ENCODE data around the gene PRRG3.

The PRRG3 gene

GRCh38 chrX:151746502-151746901, 51.2 kb downstream of the PRRG3 start:
- no peak for DNase-seq

- no peak for DNase-seq
Measured at GRCh38 chrX:151750511-151750910, 55.3 kb downstream of the PRRG3 start.

DNA sequence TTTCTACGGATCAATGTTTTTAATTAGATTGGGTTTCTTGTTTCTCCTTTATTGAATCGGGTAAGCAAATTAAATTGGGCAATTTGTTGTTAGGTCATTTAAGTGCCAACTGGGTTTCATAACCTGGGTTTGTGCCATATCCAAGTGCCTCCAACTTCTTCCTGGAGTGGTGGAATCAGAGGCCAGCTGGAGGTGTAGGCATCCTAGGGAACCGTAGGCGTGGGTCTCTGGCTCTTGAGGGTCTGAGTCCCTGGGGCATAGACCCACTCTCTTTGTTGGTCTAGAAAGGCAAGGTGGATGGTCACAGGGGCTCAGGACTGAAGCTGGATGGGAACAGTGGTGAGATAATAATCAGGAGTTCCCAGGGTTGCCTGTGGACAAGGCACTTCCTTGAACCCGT, 57.6 kb downstream of the PRRG3 start:
- DNase-seq, result no peak

DNA sequence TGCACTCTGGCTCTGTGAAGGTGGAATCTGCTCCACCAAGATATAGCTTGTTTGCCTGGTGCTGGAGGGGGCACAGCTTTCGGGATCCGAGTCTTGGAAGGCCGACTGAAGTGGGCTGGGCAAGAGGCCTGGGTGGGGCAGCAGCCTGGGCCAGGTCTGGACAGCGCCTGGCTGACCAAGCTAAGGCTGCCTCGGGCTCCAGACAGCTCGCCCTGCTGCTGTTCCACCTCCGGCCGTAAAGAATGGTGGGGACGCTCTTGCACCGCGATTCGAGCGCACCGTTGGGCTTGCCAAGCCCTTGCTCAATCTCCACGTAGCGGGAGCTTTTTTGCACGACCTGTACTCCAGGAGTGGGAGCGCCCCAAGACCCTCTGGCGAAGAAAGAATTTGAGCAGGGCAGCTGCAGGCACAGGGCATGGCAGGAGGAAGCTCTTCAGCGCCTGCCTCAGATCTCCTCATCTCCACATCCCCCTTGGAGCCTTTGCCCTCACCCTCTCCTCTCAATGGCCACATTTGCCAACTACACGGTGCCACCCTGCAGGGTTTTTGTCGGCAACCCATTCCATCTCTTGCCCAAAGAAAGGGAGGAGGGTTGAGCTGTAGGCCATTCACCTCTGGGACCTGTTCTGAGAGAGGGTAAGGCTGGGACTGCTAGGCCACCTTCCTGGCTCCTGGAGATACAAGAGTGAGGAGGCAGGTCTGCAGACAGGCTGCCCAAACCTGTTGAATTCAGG, 58.2 kb downstream of the PRRG3 start:
- DNase-seq, result no peak

DNA sequence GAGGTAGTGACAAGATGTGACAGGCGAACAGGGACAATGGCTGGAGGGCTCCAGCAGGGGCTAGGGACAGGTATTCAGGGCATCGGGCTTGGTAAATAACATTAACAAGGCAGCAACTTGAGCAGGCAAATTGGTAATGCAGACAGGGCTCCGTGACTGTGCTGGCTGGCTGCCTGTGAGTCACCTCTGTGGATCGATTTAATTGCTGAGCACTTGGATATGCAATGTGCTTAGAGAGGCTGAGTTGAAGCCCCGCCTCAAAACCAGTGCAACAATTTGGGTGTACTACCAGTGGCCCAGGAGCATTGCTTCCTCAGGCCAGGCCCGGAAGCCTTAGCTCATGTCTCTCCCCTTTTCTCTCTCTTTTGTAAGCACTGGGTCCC, 58.8 kb downstream of the PRRG3 start:
- DNase-seq, result no peak

- DNase-seq, result no peak
Measured at GRCh38 chrX:151754641-151755215, 59.5 kb downstream of the PRRG3 start.
